Stimulated activated CD8-positive, alpha-beta memory T cell treated with anti-CD3 and anti-CD28 coated beads, Interleukin-4, amount 100 ng/mL, for 24 hours (primary cell): Measurements from ENCODE around the gene E4F1.

Source experiments
- DNase-seq: peaks from one replicate; pipeline ENCODE4 v3.0.0-alpha.2; 2020; ENCODE audit warnings: low read depth

E4F1 gene, protein sequence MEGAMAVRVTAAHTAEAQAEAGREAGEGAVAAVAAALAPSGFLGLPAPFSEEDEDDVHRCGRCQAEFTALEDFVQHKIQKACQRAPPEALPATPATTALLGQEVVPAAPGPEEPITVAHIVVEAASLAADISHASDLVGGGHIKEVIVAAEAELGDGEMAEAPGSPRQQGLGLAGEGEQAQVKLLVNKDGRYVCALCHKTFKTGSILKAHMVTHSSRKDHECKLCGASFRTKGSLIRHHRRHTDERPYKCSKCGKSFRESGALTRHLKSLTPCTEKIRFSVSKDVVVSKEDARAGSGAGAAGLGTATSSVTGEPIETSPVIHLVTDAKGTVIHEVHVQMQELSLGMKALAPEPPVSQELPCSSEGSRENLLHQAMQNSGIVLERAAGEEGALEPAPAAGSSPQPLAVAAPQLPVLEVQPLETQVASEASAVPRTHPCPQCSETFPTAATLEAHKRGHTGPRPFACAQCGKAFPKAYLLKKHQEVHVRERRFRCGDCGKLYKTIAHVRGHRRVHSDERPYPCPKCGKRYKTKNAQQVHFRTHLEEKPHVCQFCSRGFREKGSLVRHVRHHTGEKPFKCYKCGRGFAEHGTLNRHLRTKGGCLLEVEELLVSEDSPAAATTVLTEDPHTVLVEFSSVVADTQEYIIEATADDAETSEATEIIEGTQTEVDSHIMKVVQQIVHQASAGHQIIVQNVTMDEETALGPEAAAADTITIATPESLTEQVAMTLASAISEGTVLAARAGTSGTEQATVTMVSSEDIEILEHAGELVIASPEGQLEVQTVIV

DNA sequence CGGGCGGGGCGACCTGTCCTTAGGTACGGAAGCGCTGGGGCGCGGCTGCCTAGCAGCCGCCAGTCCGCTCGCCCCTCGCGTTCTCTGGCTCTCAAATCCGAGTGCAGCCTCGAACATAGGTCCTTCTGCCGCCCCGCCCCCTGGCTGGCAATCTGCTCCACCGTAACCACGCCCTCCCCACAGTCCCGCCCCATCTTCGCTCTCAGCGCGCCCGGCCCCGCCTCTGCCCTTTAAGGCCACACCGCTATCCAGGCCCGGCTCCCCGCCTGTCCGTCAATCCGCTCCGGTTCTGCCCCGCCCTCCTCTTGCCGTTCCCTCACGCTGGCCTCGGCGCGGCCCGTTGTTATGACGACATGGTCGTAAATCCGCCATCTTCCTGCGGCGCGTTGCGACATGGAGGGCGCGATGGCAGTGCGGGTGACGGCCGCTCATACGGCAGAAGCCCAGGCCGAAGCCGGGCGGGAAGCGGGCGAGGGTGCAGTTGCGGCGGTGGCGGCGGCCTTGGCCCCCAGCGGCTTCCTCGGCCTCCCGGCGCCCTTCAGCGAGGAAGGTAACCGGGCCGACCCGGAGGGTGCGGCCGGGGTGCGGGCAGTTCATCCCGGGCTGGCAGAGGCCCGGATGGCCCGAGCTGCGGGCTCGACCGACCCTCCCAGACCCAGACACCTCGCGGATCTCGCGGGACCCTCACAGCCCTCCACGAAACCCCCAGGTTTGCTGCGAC is at the start of gene E4F1:
Gene E4F1, plus strand, starts transcription at position 371 of the 721 bp plus-strand sequence. Its CDS starts 23 bp downstream, at position 394.
- DNase-seq: peak; percentile 100

- no peak for DNase-seq
These were observed 49.5 kb upstream of the E4F1 start for GRCh38 chr16:2173916-2174315.

DNA sequence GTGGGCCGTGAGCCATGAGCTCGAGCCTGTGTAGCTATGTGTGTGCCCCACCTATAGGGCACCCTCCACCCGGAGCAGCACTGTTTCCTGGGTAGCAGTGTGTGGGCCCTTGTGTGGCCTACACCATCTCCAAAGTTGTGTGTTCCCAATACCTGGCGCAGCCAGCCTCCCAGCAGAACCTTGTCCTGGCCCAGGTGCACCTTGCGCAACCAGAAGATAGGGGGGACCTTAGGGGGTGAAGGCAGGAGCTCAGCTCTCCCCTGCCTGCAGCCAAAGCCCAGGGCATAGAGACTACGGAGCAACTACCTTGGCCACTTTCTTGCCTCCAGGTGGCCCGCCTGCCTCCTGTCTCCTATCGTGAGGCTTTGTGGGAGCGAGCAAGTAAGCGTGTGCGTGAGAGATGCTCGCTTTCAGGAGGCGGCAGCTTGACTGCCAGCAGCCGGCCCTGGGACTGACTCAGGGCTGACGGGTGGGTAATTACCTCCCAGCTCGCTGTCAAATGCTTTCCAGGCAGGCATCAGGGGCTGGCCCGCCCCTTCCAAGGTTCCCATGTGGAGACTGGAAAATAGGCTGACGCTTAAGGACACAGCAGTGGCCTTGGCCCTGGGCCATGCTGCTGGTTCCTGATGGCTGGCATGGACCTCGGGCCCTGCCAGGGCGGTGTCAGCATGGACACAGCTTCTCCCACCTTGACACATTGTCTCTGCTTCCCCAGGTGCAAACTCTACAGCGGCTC is 48.8 kb upstream of the E4F1 start:
- no peak for DNase-seq

GRCh38 chr16:2175454-2175853 is 47.9 kb upstream of the E4F1 start:
- no peak for DNase-seq

- DNase-seq: no peak
These were observed 47.3 kb upstream of the E4F1 start for GRCh38 chr16:2176047-2176446.

GRCh38 chr16:2177101-2177500 is 46.3 kb upstream of the E4F1 start:
- no peak for DNase-seq

DNA sequence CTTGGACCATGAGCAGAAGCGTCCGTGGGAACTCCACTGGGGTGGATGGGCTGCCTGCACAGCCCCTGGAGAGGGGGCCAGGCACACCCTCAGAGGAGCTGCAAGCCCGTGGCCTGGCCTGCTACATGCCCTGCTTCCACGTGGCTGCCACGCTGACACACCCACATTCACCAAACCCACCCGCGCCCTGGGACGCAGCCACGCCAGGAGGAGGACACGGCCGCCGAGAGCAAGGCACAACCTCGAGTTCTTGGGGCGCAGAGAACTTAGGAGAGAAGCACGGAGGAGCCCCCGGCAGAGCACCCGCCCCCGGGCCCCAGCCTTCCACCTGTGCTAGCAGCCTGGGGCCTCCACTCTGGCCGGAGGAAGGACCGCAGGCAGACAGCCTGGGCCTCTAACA is 45.8 kb upstream of the E4F1 start:
- no peak for DNase-seq

DNA sequence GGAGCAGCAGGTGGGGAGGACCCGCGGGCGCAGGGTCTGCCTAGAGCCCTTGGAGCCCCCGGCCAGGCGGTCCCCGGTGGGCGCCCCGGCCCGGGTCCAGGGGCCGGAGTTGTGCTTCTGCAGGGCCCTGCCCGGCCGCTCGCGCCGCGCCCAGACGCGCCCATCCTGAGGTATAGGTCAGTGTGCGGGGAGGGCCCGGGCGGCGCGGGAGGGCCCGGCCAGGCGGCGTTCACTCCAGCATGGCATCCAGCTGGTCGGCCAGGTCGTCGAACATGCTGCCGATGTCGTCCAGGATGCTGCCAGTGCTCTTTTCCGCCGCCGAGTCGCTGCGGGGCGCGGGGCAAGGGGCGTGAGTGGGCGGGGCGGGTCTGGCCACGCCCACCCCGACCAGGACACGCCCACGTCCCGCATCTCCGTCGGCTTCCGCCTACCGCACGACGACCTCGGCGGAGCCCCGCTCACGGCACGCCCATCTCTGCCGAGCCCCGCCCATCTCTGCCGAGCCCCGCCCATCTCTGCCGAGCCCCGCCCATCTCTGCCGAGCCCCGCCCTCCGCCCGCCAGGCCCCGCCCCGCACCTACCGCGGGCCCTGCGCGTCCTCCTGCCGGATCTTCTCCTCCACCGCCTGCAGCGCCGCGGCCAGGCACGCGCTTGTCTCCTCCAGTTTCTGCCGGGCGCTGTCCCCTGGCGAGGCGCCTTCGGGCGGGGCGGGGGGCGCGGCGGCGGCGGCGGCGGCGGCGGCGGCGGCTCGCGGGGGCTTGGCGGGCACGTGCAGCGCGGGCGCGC is 44.9 kb upstream of the E4F1 start:
- no peak for DNase-seq

DNA sequence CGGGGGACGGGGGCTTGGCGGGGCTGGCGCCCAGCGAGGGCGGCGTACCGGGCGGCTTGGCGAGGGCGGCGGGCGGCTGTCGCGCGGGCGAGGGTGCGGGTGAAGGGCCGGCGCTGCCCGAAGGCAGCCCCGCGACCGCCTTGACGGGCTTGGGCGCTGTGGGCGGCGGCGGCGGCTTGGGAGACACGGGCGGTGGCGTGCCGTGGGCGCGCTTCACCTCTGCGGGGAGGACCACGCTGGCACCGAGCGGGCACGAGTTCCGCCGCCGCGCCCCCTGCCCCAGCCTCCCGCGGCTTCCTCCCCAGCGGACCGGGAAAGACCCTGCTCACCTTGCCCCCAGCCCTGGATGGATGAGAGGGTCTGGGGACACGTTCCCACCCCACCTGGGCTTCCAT is 44.3 kb upstream of the E4F1 start:
- DNase-seq: no peak

GRCh38 chr16:2179576-2179975 is 43.8 kb upstream of the E4F1 start:
- DNase-seq: no peak

DNA sequence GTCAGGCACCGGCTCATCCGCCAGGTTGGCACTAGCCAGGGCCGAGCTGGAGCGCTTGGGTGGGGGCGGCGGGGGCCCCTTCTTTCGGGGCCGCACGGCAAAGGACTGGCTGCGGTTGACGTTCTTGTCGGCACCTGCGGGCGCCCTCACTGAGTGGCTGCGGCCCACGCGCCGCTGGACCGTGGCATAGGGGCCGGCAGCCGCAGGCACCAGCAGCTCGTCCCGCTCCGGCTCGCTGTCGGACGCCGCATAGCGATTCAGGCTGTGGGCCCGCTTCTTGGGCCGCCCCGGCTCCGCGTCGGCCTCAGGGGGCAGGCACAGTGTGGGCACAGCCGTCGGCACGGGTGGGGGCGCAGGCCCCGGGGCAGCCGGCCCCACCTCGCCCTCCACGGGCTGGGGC is 42.9 kb upstream of the E4F1 start:
- DNase-seq: no peak

GRCh38 chr16:2180962-2181923 is 42.1 kb upstream of the E4F1 start:
- DNase-seq: no peak

DNA sequence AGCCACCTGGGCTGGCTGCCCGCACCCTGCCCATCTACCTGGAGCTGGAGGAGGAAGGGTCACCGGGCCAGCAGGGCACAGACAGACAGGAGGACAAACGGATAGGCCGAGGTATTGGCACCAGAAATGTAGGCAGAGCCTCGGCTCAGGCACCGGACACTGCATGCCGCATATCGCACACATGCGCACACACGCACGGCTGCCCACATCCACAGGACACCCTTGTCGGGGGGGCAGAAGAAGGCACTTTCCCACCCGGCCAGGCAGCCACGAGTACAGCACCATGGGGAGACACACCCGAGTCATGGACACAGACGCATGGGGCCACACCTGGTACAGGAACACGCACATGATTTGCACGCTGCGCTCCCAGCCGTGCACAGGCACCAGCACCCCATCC is 41.4 kb upstream of the E4F1 start:
- DNase-seq: no peak

GRCh38 chr16:2183671-2184070 is 39.7 kb upstream of the E4F1 start:
- DNase-seq: no peak

DNA sequence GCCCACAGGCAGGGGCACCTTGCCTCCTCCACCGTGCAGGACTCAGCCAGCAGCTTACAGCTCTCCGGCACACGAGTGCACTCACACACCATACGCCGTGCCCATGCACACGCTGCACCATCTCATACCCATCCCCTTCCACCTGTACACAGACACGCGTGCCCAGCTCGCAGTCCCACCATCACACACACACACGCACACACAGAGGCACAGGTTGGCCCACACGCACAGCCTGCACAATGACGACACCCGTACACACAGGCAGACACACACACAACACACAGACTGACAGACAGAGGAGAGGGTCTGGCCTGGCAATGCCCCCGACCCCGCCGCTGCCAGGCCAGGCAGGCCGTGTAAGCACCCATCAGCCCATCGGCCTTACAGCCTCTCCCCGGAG is 39.0 kb upstream of the E4F1 start:
- no peak for DNase-seq

DNA sequence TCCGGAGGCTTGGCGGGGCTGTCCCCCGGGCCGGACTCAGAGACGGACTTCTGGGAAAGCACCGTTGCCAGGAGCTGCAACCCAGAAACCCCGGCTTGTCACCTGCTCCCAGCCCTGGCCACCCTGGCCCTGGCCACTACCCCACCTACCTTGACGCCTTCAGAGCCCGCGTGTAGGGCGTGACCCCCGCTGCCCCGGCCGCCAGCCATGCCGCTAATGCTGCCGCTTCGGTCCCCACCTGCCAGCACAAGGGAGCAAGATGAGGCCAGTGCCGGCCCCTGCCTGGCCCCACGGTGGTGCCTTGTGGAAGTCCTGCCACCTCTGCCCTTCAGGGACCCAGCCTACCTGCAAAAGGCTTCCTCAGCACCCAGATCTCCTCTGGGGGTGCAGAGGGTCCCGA is 38.4 kb upstream of the E4F1 start:
- DNase-seq: no peak

GRCh38 chr16:2186064-2186463 is 37.3 kb upstream of the E4F1 start:
- no peak for DNase-seq

- DNase-seq: no peak
These were observed 36.9 kb upstream of the E4F1 start for GRCh38 chr16:2186505-2186904.

DNA sequence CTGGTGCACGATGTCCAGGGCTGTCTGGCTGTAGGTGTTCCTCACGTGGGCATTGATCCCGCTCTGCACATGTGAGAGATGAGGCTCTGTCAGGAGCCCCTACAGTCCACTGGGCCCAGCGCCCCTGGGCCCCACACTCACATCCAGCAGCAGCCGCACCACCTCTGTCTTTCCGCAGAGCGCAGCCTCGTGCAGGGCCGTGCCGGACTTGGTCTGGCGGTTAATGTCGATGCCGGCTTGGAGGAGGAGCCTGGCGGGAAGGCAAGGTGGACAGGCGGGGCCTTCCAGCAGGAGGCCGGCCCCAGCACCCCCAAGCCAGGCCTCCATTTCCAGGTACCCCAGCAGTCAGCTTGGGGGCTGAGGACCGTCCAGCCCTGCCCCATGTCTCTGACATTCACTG is 36.2 kb upstream of the E4F1 start:
- no peak for DNase-seq

- DNase-seq: no peak
These were observed 35.0 kb upstream of the E4F1 start for GRCh38 chr16:2188395-2188794.
